Nephron (organoid): ENCODE results near the gene ANP32A.
A peak's percentile ranks its signal among the peaks of the same experiment; 100 is the strongest.

Experiments
- H3K27ac Mint-ChIP-seq, 3 experiments: 2 replicates each; pipeline ENCODE4 v1.8.0; 2020; ENCODE audit warnings: mixed read lengths in 3 of 3, mild to moderate bottlenecking in 2 of 3, moderate library complexity in 1 of 3
- H3K27me3 Mint-ChIP-seq: 2 replicates; pipeline ENCODE4 v1.8.0; 2021; ENCODE audit warnings: low read depth, mild to moderate bottlenecking, moderate library complexity, mixed read lengths
- H3K36me3 Mint-ChIP-seq: 2 replicates; pipeline ENCODE4 v1.8.0; 2020; ENCODE audit warnings: low read depth, mixed read lengths
- H3K4me1 Mint-ChIP-seq: 2 replicates; pipeline ENCODE4 v1.8.0; 2020; ENCODE audit warnings: mixed read lengths
- H3K4me3 Mint-ChIP-seq, 3 experiments: 2 replicates each; pipeline ENCODE4 v1.8.0; 2020; ENCODE audit warnings: mild to moderate bottlenecking in 3 of 3, mixed read lengths in 3 of 3, moderate library complexity in 2 of 3
- H3K9me3 Mint-ChIP-seq: 2 replicates; pipeline ENCODE4 v1.8.0; 2020; ENCODE audit warnings: mixed read lengths
- CTCF ChIP-seq, 3 experiments: fragments of 200-600 bp; sonication (generic); IDR thresholded peaks; one replicate each; pipeline ENCODE4 v1.5.0; 2021; ENCODE audit warnings: antibody characterized with exemption in 3 of 3; ENCODE audit not compliant: unreplicated experiment in 3 of 3

ANP32A gene

GRCh38 chr15:68751622-68752021, 69.1 kb downstream of the ANP32A start:
- no peak for TF ChIP-seq CTCF (IDR thresholded peaks at IDR 0.05; ENCODE audit: unreplicated experiment in 3 of 3)
- Mint-ChIP-seq H3K27me3 (peaks cover 7% of the 10 kb centered on the region), H3K9me3 (peaks cover 8% of the 10 kb centered on the region), H3K4me1 (peaks cover 4% of the 10 kb centered on the region), H3K4me3 (no peak overlapping the region), H3K27ac (no peak overlapping the region), H3K36me3 (no peaks in the 10 kb centered on the region)

- no peak for TF ChIP-seq CTCF (IDR thresholded peaks at IDR 0.05; ENCODE audit: unreplicated experiment in 3 of 3)
These were observed 70.9 kb downstream of the ANP32A start for GRCh38 chr15:68749793-68750192.

GRCh38 chr15:68749365-68749764, 71.3 kb downstream of the ANP32A start:
- no peaks in the 10 kb centered on the region for H3K36me3 Mint-ChIP-seq
- TF ChIP-seq CTCF (IDR thresholded peaks at IDR 0.05; ENCODE audit: unreplicated experiment in 3 of 3), result no peak
- H3K4me1 Mint-ChIP-seq, result peaks cover 4% of the 10 kb centered on the region
- H3K9me3 Mint-ChIP-seq, result peaks cover 8% of the 10 kb centered on the region
- no peak overlapping the region for H3K27ac Mint-ChIP-seq
- H3K4me3 Mint-ChIP-seq, result no peak overlapping the region
- no peaks in the 10 kb centered on the region for H3K27me3 Mint-ChIP-seq

More at GRCh38 chr15:68749793-68750192, 70.9 kb downstream of the ANP32A start:
- Mint-ChIP-seq H3K9me3 (peaks cover 8% of the 10 kb centered on the region), H3K4me1 (peaks cover 4% of the 10 kb centered on the region), H3K27ac (no peak overlapping the region), H3K36me3 (no peaks in the 10 kb centered on the region), H3K4me3 (no peak overlapping the region), H3K27me3 (peaks cover 1% of the 10 kb centered on the region)

- Mint-ChIP-seq H3K9me3 (no peaks in the 10 kb centered on the region), H3K4me3 (peak overlapping the region in 1 of 3 experiments; percentile 46), H3K4me1 (peaks cover 7% of the 10 kb centered on the region), H3K27ac (no peak overlapping the region), H3K36me3 (no peaks in the 10 kb centered on the region), H3K27me3 (no peaks in the 10 kb centered on the region)
- no peak for TF ChIP-seq CTCF (IDR thresholded peaks at IDR 0.05; ENCODE audit: unreplicated experiment in 3 of 3)
These were observed 77.4 kb downstream of the ANP32A start for GRCh38 chr15:68743256-68743655.

GRCh38 chr15:68739390-68740080, 81.2 kb downstream of the ANP32A start:
- Mint-ChIP-seq H3K4me1 (peaks cover 7% of the 10 kb centered on the region), H3K4me3 (no peak overlapping the region), H3K36me3 (no peaks in the 10 kb centered on the region), H3K9me3 (no peaks in the 10 kb centered on the region), H3K27me3 (no peaks in the 10 kb centered on the region), H3K27ac (no peak overlapping the region)
- TF ChIP-seq CTCF (IDR thresholded peaks at IDR 0.05; ENCODE audit: unreplicated experiment in 3 of 3), result no peak

GRCh38 chr15:68735610-68736009, 85.1 kb downstream of the ANP32A start:
- Mint-ChIP-seq H3K4me3 (no peak overlapping the region), H3K27ac (no peak overlapping the region), H3K27me3 (no peaks in the 10 kb centered on the region), H3K36me3 (no peaks in the 10 kb centered on the region), H3K4me1 (peaks cover 7% of the 10 kb centered on the region), H3K9me3 (no peaks in the 10 kb centered on the region)
- no peak for TF ChIP-seq CTCF (IDR thresholded peaks at IDR 0.05; ENCODE audit: unreplicated experiment in 3 of 3)
